HepG2 (cell line): Measurements from ENCODE around the gene LENG1. TPM values are rescaled to one million over a fixed set of nuclear protein-coding genes. Genes with fewer than 3 reads are reported as not detected.
A peak's percentile ranks its signal among the peaks of the same experiment; 100 is the strongest.

ENCODE experiments used
- KMT2A ChIP-seq: sonication (generic); formaldehyde crosslinking; IDR thresholded peaks from 2 replicates; pipeline ENCODE4 v1.4.0; 2020; ENCODE audit warnings: missing genetic modification reagents
- KMT2B ChIP-seq: IDR thresholded peaks from 2 replicates; pipeline ENCODE4 v1.6.1; 2016; ENCODE audit warnings: missing genetic modification reagents, missing compliant biosample characterization
- LCORL ChIP-seq, 2 experiments: fragments of 450-650 bp in 1 of 2; sonication (generic) in 1 of 2; formaldehyde crosslinking in 1 of 2; IDR thresholded peaks; 2 replicates each; pipeline versions ENCODE4 v1.5.0 to v1.6.1; 2017 to 2020; ENCODE audit warnings: antibody characterized with exemption in 1 of 2, missing genetic modification reagents in 1 of 2
- NR2F6 ChIP-seq, 2 experiments: IDR thresholded peaks; 2 replicates each; pipeline ENCODE4 v1.6.1; 2016; ENCODE audit warnings: antibody characterized with exemption in 1 of 2, mild to moderate bottlenecking in 1 of 2
- RFXANK ChIP-seq: IDR thresholded peaks from 2 replicates; pipeline ENCODE4 v1.6.1; 2016
- RXRB ChIP-seq: IDR thresholded peaks from 2 replicates; pipeline ENCODE4 v1.6.1; 2016; ENCODE audit warnings: borderline replicate concordance, missing genetic modification reagents, missing compliant biosample characterization
- SMC3 ChIP-seq: IDR thresholded peaks from 2 replicates; pipeline ENCODE4 v1.6.1; 2011; ENCODE audit warnings: low read length, improper control_type of control experiment
- SP4 ChIP-seq: sonication (generic); formaldehyde crosslinking; IDR thresholded peaks from 2 replicates; pipeline ENCODE4 v1.8.1; 2023; ENCODE audit warnings: mild to moderate bottlenecking, missing genetic modification reagents
- SRY ChIP-seq: sonication (generic); formaldehyde crosslinking; IDR thresholded peaks from 2 replicates; pipeline ENCODE4 v1.8.0; 2022; ENCODE audit warnings: mild to moderate bottlenecking, missing genetic modification reagents
- ZBTB8A ChIP-seq: sonication (generic); formaldehyde crosslinking; IDR thresholded peaks from 2 replicates; pipeline ENCODE4 v1.4.0; 2020; ENCODE audit warnings: mild to moderate bottlenecking, low read depth, missing genetic modification reagents, borderline replicate concordance
- ZFP90 ChIP-seq: sonication (generic); formaldehyde crosslinking; IDR thresholded peaks from 2 replicates; pipeline ENCODE4 v1.8.0; 2022; ENCODE audit warnings: missing genetic modification reagents, mild to moderate bottlenecking, inconsistent platforms, borderline replicate concordance
- ZNF124 ChIP-seq: sonication (generic); formaldehyde crosslinking; IDR thresholded peaks from 2 replicates; pipeline ENCODE4 v1.4.0; 2020; ENCODE audit warnings: missing genetic modification reagents
- ZNF224 ChIP-seq: sonication (generic); formaldehyde crosslinking; IDR thresholded peaks from 2 replicates; pipeline ENCODE4 v1.5.0; 2020; ENCODE audit warnings: mild to moderate bottlenecking, missing genetic modification reagents
- ZNF296 ChIP-seq: sonication (generic); formaldehyde crosslinking; conservative IDR thresholded peaks from 2 replicates; pipeline ENCODE4 v1.5.0; 2020; ENCODE audit warnings: mild to moderate bottlenecking, missing genetic modification reagents
- ZNF331 ChIP-seq: sonication (generic); formaldehyde crosslinking; IDR thresholded peaks from 2 replicates; pipeline ENCODE4 v1.4.0; 2020; ENCODE audit warnings: missing genetic modification reagents
- polyA plus RNA-seq, 8 experiments: library from polyadenylated mRNA; depleted of rRNA in 3 of 8; stranded (reverse) in 7 of 8; unstranded in 1 of 8; fragments of >200 nt; fragmentation: Illumina TruSeq in 4 of 8; extraction: Trizol in 4 of 8; gene quantifications; 2 replicates each; pipeline versions ENCODE4 v1.2.1 to v1.2.3, GENCODE V29; 2011 to 2016; ENCODE audit warnings: low read depth in 4 of 8, missing spikeins in 1 of 8, mixed read lengths in 1 of 8; ENCODE audit not compliant: insufficient read depth in 1 of 8
- total RNA-seq, 5 experiments: library from RNA; depleted of rRNA; stranded (reverse); fragments of >200 nt; fragmentation: Illumina TruSeq; extraction: Trizol; gene quantifications; 2 replicates each; pipeline ENCODE4 v1.2.3, GENCODE V29; 2016; ENCODE audit warnings: low read depth in 1 of 5
- TF ChIP-seq, protein P1 (sequence below): sonication (generic); formaldehyde crosslinking; conservative IDR thresholded peaks from 2 replicates; pipeline ENCODE4 v1.8.1; 2023; ENCODE audit warnings: missing genetic modification reagents
- TF ChIP-seq, protein P2 (sequence below): sonication (generic); formaldehyde crosslinking; IDR thresholded peaks from 2 replicates; pipeline ENCODE4 v1.9.0; 2021; ENCODE audit warnings: missing genetic modification reagents, mild to moderate bottlenecking, borderline replicate concordance
- TF ChIP-seq, protein P3 (sequence below), 2 experiments: fragments of 450-650 bp in 1 of 2; sonication (generic) in 1 of 2; formaldehyde crosslinking in 1 of 2; IDR thresholded peaks; 2 replicates each; pipeline versions ENCODE4 v1.6.1 to v1.8.0; 2016 to 2022; ENCODE audit warnings: antibody characterized with exemption in 1 of 2, mild to moderate bottlenecking in 1 of 2, missing genetic modification reagents in 1 of 2

LENG1 gene
- total and polyA plus RNA-seq, 2 of the 13 experiments (the other 11 are each of a cell fraction or from before 2014, with no cell fraction given), result 1.8 to 3.8 TPM

DNA sequence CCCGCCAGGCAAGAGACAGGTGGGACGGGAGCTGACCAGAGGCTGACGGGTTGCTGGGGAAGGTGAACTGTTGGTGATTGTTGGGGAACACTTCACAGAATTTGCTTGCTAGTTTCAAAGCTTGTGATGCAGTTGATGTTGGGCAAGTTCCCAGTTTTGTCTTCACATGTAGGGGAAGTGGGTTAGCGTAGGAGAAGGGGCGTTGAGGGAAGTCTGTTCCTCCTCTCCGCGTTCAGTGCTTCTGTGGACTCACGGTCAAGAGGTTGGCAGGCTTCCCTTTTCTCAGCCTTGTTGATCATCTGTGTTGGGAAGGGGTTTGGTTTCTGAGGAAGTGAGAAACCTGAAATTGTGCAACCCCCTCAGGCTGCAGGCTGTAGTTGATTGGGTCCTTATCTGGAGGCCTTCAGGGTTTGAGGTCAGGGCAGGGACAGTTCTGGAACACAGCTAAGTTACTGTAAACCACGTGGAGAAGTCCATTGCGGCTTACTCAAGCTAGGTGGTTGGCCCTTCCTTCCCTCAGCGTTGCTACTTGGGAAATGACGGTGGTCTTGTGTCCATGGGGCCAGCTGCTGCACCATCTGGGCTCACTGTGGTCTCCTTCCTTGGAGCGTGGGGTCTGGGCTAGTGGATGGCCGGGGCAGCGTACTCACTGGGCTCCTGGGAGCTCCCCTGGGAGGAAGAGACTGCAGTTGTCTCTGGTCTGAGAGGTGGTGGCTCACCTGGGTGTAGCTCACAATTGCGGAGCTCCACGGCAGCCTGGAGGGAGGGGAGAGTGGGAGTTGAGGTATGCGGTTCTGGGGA is 48.7 kb upstream of the LENG1 start (continued):
- no peak for TF ChIP-seq SMC3
- no peak for TF ChIP-seq ZNF224 (CRISPR knock-in tag)
- peak; percentile 25; the same call in 1 of the 2 replicates for TF ChIP-seq KMT2B (CRISPR knock-in tag)
- 0 out of 2 replicates have a peak, but pooled peaks have one; percentile 10 for TF ChIP-seq SRY (CRISPR knock-in tag)
- TF ChIP-seq ZFP90, result no peak
- peak; percentile 51; the same call in 1 of the 2 replicates for TF ChIP-seq RXRB
- TF ChIP-seq ZNF296 (CRISPR knock-in tag), result no peak
- TF ChIP-seq, protein P1, sequence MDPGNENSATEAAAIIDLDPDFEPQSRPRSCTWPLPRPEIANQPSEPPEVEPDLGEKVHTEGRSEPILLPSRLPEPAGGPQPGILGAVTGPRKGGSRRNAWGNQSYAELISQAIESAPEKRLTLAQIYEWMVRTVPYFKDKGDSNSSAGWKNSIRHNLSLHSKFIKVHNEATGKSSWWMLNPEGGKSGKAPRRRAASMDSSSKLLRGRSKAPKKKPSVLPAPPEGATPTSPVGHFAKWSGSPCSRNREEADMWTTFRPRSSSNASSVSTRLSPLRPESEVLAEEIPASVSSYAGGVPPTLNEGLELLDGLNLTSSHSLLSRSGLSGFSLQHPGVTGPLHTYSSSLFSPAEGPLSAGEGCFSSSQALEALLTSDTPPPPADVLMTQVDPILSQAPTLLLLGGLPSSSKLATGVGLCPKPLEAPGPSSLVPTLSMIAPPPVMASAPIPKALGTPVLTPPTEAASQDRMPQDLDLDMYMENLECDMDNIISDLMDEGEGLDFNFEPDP (CRISPR knock-in tag), result no peak
- TF ChIP-seq, protein P2, sequence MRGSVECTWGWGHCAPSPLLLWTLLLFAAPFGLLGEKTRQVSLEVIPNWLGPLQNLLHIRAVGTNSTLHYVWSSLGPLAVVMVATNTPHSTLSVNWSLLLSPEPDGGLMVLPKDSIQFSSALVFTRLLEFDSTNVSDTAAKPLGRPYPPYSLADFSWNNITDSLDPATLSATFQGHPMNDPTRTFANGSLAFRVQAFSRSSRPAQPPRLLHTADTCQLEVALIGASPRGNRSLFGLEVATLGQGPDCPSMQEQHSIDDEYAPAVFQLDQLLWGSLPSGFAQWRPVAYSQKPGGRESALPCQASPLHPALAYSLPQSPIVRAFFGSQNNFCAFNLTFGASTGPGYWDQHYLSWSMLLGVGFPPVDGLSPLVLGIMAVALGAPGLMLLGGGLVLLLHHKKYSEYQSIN (CRISPR knock-in tag), result no peak; the same call in 1 of the 2 replicates
- TF ChIP-seq SP4 (CRISPR knock-in tag), result peak; percentile 36; the same call in 1 of the 2 replicates
- TF ChIP-seq LCORL (IDR thresholded peaks at IDR 0.05), result no peak
- TF ChIP-seq LCORL (CRISPR knock-in tag; IDR thresholded peaks at IDR 0.05), result no peak
- TF ChIP-seq KMT2A (CRISPR knock-in tag), result no peak
- TF ChIP-seq ZBTB8A, result no peak
- TF ChIP-seq ZNF124 (CRISPR knock-in tag), result no peak
- TF ChIP-seq NR2F6 (IDR thresholded peaks at IDR 0.05), result no peak
- peak; percentile 32; the same call in 1 of the 2 replicates for TF ChIP-seq NR2F6 (CRISPR knock-in tag; IDR thresholded peaks at IDR 0.05)
- TF ChIP-seq ZNF331 (CRISPR knock-in tag), result peak; percentile 81; the same call in 1 of the 2 replicates
- no peak for TF ChIP-seq RFXANK (CRISPR knock-in tag)
- TF ChIP-seq, protein P3, sequence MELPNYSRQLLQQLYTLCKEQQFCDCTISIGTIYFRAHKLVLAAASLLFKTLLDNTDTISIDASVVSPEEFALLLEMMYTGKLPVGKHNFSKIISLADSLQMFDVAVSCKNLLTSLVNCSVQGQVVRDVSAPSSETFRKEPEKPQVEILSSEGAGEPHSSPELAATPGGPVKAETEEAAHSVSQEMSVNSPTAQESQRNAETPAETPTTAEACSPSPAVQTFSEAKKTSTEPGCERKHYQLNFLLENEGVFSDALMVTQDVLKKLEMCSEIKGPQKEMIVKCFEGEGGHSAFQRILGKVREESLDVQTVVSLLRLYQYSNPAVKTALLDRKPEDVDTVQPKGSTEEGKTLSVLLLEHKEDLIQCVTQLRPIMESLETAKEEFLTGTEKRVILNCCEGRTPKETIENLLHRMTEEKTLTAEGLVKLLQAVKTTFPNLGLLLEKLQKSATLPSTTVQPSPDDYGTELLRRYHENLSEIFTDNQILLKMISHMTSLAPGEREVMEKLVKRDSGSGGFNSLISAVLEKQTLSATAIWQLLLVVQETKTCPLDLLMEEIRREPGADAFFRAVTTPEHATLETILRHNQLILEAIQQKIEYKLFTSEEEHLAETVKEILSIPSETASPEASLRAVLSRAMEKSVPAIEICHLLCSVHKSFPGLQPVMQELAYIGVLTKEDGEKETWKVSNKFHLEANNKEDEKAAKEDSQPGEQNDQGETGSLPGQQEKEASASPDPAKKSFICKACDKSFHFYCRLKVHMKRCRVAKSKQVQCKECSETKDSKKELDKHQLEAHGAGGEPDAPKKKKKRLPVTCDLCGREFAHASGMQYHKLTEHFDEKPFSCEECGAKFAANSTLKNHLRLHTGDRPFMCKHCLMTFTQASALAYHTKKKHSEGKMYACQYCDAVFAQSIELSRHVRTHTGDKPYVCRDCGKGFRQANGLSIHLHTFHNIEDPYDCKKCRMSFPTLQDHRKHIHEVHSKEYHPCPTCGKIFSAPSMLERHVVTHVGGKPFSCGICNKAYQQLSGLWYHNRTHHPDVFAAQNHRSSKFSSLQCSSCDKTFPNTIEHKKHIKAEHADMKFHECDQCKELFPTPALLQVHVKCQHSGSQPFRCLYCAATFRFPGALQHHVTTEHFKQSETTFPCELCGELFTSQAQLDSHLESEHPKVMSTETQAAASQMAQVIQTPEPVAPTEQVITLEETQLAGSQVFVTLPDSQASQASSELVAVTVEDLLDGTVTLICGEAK (IDR thresholded peaks at IDR 0.05), result no peak
- TF ChIP-seq, protein P3 (CRISPR knock-in tag; IDR thresholded peaks at IDR 0.05), result peak; percentile 52; the same call in 1 of the 2 replicates
